OCI-LY1 (cell line): ENCODE measurements around the gene CPEB2.

Source experiments
- EZH2 ChIP-seq: fragments of 200-600 bp; sonication (generic), shearing (Covaris generic); IDR thresholded peaks from 2 replicates; pipeline ENCODE4 v1.8.0; 2017; ENCODE audit warnings: borderline replicate concordance, mixed run types, mild to moderate bottlenecking, antibody characterized with exemption, low read length, moderate library complexity, mixed read lengths
- TF ChIP-seq, protein P1 (sequence below): fragments of 200-600 bp; sonication (generic), shearing (Covaris generic); IDR thresholded peaks from 2 replicates; pipeline ENCODE4 v1.5.1; 2017; ENCODE audit warnings: mild to moderate bottlenecking, antibody characterized with exemption, low read length, moderate library complexity, mixed read lengths

DNA sequence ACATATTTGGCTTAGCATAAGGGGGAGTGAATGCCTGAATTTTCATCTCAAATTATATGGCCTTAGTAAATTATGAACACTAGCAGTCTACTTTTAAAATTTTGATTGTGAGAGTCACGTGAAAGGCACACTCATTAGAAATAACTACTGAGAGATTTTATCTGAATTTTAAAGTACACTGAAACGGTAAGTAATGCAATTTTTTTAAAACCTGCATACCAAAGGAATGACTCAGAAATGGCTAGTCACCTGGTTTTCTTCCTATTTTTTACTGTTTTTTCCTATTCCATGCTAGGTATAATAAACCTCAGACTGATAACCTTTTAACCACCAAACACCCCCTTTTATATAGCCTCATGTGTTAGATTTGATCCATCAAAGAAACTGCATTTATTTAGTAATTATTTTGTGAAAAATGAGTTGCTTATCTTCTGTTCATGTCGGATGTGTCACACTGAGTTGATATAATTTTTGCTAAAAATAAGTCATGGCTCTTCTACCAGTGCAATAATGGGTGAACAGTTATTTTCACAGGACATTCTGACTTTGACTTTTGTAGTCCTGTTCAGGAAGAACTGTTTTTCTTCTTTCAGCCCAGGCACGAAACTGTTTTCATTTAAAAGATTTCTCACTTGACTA is 40.4 kb downstream of the CPEB2 start:
- TF ChIP-seq, protein P1, sequence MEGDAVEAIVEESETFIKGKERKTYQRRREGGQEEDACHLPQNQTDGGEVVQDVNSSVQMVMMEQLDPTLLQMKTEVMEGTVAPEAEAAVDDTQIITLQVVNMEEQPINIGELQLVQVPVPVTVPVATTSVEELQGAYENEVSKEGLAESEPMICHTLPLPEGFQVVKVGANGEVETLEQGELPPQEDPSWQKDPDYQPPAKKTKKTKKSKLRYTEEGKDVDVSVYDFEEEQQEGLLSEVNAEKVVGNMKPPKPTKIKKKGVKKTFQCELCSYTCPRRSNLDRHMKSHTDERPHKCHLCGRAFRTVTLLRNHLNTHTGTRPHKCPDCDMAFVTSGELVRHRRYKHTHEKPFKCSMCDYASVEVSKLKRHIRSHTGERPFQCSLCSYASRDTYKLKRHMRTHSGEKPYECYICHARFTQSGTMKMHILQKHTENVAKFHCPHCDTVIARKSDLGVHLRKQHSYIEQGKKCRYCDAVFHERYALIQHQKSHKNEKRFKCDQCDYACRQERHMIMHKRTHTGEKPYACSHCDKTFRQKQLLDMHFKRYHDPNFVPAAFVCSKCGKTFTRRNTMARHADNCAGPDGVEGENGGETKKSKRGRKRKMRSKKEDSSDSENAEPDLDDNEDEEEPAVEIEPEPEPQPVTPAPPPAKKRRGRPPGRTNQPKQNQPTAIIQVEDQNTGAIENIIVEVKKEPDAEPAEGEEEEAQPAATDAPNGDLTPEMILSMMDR: no peak
- no peak for TF ChIP-seq EZH2
